Activated naive CD4-positive, alpha-beta T cell treated with Interleukin-2 at 50 U/mL for 16 hours (primary cell): ENCODE results near the gene ADGB.

Experiments used
- DNase-seq: peaks from one replicate; pipeline ENCODE4 v3.0.0-alpha.2; 2020

ADGB gene

DNA sequence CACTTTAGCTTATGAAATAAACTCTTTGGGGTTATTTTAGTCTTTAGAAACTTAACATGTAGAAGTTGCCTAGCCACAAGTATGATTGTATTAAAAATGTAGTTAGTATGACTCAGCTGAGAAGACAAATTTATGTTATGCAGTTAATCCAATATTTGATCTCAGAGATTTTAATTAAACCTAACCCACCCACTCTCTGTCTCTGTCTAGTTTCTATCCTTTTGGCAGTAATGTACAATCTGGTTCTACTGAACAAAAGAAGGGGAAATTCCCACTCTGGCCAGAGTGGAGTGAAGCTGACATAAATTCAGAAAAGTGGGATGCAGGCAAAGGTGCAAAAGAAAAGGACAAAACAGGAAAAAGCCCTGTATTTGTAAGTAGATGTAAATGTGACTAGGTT lies 36.4 kb downstream of the ADGB start:
- DNase-seq = no peak

DNA sequence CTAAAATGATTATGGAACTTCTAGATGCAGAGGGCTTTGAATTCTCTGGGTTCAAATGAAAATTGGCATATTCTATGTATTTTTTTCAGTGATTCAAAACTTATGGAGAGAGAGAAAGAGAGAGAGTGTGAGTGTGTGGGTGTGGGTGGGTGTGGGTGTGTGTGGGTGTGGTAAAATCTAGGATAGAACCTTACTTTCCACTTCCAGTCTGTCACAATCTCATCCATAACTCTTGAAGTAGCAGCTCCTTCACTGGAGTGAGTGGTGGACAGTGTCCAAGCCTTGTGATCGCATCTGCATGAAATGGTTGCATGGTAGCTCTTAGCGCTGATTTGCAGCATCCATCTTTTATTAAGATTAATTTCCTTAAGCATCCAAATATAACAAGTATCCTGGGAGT lies 37.7 kb downstream of the ADGB start:
- DNase-seq = no peak

DNA sequence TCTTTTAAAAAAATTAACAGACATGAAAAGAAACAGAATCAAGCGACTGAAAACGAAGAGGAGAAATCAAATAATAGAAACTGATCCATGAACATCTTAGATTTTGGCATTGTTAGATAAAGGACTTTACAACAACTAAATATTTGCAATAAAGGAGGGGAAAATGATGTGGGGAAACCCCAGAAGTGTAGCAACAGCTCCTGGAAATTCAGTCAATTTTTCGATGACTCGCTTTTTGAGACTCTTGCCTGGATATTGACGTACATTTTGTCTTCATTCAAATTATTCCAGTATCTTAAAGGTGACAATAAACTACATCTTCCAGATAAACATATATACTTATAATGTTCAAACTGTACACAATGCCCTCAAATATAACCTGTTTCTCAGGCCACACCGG lies 44.1 kb downstream of the ADGB start:
- no peak for DNase-seq

DNA sequence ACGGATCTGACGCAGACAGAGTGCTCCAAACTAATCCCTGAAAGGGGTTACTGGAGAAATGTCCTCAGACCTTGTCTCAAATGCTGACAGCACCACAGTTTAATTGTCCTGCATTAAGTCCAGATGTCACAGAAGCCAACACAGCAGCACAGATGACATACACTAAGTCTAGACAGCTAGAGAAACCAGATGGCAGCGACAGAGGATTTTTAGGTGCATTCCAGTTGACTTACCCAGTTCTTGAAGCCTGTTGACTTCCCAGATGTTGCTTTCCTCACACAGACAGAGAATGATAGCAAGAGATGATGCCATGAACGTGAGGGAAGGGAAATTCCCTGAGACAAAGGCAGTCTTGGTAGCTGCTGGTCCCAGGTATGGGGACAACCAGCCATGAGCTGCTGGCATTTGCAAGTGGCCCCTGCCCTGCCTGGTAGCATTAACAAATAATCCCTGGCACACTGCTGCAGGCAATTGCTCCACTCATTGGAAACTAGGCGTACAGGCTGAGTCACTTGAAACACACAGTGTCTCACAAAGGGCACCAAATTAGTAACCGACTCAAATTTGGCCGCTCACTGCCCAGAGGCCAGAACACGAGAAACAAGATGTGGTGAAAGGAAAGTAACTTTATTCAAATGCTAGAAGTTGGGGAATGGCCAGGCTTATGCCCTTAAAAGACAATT lies 52.2 kb downstream of the ADGB start:
- DNase-seq = no peak

- DNase-seq = no peak
These were observed 52.7 kb downstream of the ADGB start for GRCh38 chr6:146651482-146651863.

DNA sequence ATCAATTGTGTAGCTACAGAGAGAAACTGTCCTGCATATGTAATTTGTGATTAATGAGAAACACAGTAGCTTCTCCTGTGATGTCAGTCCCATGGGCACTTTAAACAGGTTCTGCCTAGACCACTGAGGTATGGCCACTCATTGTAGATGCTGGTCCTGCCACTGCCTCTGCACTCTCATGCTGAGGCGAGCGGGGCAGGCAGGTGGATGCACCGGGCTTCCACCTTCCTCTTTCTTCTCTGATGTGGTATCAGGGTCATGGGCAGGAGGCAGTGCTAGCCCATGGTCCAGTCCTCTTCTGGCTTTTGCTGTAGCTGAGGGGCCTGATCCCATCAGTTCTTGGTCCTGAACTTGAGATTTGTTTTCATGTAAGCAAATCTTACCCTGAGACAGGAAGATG lies 58.7 kb downstream of the ADGB start:
- no peak for DNase-seq

- no peak for DNase-seq
These were observed 66.1 kb downstream of the ADGB start for GRCh38 chr6:146664871-146665360.

GRCh38 chr6:146666909-146667308 lies 68.1 kb downstream of the ADGB start:
- DNase-seq = no peak

DNA sequence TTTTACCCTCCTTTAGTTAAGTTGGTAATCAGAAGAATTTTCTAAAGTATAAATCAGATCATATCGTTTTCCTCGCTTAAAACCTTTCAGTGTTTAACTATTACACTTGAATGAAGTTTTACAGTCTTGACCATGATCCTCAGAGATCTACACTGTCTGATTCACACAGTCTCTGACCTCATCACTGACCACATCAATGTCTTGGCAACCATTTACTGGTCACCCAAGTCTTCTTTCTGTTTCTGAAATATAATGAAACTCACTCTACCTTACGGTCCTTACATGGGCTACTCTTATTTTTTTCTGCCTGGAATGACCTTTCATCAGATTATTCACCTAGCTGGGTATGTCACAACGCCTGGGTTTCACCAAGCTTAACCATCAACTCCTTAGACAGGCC lies 71.4 kb downstream of the ADGB start:
- DNase-seq = no peak

- no peak for DNase-seq
These were observed 74.3 kb downstream of the ADGB start for GRCh38 chr6:146673069-146673468.

- no peak for DNase-seq
These were observed 80.6 kb downstream of the ADGB start for GRCh38 chr6:146679386-146679785.

- DNase-seq = no peak
These were observed 84.1 kb downstream of the ADGB start for GRCh38 chr6:146682919-146683318.

DNA sequence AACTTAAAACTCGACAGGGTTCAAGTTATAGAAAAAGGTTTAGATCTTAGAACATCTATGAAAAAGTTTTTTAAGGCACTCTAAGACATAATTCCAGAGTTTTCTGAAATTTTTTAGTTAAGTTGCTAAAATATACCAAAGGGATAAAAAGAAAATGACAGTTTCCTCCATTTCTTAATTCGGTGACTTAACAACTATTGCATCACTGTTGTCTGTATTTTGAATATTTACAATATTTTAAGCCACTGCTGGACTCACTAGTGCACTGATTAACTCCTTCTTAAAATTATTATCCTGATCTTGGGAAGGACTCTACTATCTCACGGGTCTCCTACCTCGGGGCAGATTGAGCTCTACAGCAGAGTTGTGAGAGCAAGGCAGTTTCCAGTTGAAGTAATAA lies 91.0 kb downstream of the ADGB start:
- no peak for DNase-seq

- no peak for DNase-seq
These were observed 94.6 kb downstream of the ADGB start for GRCh38 chr6:146693342-146693741.

DNA sequence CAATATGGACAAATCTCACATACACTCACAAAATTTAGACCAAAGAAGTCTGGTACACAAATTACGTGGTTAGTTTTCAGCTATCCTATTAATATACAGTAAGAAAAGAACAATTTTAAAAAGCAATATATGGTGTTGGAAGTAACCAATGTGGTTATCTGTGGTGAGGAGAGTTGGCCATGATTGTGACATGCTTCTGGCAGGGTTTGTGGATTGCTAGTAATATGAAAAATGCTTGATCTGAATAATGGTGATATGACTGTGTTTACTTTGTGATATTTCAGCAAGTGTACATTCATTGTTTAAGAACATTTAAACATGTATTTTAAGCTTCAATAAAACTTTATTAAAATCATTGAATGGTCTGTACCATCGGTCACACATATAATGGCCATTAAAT lies 99.1 kb downstream of the ADGB start:
- DNase-seq = no peak

DNA sequence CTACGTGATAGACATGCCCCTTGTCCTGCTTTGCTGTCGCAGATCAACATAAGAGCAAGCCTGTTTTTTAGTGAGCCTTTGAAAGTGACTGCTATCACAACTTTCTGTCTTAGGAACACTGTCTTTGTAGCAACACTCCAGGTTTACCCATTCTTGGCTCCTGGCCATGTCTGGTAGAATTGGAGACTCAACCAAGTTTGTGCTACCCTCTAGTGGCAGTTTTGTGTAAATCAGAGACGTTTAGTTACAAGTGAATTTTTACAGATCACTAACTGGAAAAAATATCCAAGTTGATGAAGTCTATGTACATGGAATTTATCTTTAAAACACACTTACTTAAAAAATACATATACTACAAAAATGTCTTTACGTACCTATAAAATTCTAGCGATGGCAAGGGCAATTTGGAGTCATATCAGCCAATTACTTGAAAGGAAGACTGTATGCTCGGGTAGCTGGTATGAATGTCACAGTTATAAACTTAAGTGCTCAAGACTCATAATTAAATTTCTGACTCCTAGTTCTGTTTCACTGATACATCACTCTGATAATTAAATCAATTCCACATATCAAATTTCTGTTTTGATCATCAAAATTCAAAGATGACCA lies 101.4 kb downstream of the ADGB start:
- DNase-seq = peak; percentile 10

DNA sequence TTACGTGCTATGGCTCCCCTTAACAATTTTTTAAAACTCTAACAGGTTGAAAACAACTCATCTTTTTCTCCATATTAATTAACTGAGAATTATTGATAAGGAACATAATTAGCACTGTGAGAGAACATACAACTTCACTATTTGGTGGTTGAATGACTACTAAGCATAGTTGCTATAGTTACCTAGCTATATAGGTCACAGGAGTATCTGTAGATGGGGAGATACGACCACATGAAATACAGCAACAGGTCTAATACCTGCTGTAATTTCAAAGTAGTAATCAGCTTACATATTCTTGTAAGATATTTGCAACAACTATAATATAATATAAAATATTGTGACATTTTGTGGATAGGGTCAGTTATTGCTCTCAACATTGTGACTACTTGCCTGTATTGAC lies 102.9 kb downstream of the ADGB start:
- DNase-seq = no peak

- DNase-seq = no peak
These were observed 110.4 kb downstream of the ADGB start for GRCh38 chr6:146709036-146709622.

DNA sequence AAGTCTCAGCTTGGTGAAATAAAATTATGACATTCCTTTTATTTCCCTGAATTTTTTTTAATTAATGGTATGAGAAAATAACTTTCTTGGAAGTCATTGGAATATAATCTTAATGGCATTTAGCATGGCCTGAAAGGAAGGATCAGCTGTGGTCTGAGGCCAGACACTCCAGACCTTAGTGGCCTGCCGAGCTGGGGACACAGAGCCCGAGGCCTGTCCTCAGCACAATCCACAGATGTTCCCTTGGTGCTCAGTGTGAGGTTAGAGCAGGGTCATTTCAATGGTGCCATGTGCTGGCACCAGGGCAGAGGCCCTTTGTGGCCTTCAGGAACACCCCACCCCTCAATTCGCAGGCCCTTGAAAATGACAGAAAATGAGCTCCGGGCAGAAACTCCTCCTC lies 120.6 kb downstream of the ADGB start:
- DNase-seq = no peak

DNA sequence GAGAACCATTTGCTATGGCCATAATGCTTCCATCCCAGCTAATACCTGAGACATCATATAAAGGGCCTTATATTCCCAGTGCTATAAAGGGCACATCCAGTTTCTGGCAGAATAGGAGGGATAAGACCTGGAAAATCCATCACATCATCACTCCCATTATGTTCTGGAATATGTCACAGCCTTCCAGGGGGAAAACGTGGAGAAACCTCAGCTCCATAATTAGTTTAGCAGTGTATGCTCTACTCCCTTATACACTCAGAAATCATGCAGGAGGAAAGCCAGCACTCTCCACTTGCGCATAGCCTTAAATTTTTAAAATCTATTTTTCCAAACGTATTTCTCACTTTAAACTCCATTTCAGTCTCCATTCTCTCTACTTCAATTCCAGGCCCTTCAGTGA lies 140.9 kb downstream of the ADGB start:
- DNase-seq = no peak

DNA sequence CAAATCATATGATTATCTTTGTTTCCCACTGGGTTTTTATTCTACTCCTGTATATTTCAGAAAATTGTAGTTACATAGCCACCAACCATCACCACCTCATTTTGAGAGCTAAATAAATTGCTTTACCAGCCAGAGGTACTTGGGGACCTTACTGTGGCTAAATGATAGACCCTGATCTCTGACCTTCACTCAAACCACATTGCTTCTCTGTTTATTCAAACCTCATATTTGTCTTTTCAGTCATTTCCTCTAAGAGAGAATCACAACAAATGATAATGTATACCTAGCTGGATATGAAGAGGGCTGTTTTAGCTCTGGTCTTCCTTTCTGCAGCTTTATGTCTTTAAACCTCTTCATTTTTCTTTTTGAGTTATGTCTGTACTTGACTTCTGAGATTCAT lies 142.8 kb downstream of the ADGB start:
- DNase-seq = no peak

DNA sequence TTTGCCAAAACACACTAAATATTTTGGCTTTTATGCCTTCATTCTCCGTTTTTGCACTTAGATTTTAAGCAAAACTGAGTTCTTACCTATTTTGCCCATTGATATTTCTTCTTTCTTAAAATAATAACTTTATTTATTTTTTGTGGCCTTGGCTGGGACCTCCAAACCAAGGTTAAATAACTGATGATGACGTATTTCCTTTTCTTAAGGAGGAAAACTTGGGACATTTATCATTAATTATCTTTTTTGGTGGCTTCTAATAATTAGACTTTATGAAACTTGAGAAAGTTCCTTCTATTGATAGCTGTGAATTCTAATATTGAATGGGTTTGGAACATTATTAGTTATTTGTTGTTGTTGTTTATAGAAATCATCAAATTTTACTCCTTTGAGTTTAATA lies 154.5 kb downstream of the ADGB start:
- no peak for DNase-seq

GRCh38 chr6:146767632-146768031 lies 168.9 kb downstream of the ADGB start:
- DNase-seq = no peak

DNA sequence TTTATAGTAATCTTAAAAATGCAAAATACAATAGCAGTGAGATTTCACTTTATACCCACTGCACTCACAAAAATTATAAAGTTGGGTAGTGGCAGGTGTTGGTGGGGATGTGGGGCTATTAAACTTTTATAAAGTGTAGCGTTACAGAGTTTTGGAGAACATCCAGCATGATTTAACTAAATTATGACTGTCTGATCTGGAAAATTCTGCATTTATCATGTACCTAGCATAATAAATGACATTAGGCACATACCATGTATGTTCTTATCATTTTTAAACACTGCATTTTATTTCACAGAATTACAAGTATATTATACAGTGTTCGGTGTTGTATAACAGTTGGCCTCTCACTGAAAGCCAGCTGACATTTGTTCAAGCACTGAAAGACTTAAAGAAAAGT lies 169.9 kb downstream of the ADGB start:
- DNase-seq = no peak
